MCF 10A (cell line): ENCODE measurements around the gene CTAGE9. TPM values are rescaled to one million over a fixed set of nuclear protein-coding genes. Genes with fewer than 3 reads are reported as not detected.

Experiments used
- BruUV-seq: library from RNA; stranded (reverse); fragments of 400-500 nt; replicated peaks from 2 replicates; lab custom pipeline; 2021; lab: Mats Ljungman, UMichigan
- CTCF ChIA-PET: fragments of 300-600 bp; sonication (Branson Sonifier 250); formaldehyde crosslinking; extraction: SDS; loops from one replicate; lab custom pipeline; 2021; ENCODE audit warnings: antibody characterized with exemption, inconsistent platforms; lab: Yijun Ruan, JAX
- POLR2A ChIA-PET: fragments of 300-600, 350-650 bp; sonication (Branson Sonifier 250); formaldehyde crosslinking; extraction: SDS; loops from one replicate; lab custom pipeline; 2020; ENCODE audit warnings: antibody characterized with exemption, inconsistent platforms; lab: Yijun Ruan, JAX
- DNase-seq: peaks from one replicate; pipeline ENCODE4 v3.0.0-alpha.2; 2018; ENCODE audit not compliant: unreplicated experiment
- H3K27ac Mint-ChIP-seq: one replicate; pipeline ENCODE4 v1.8.0; 2022; ENCODE audit warnings: mild to moderate bottlenecking, low read depth, mixed read lengths; ENCODE audit not compliant: unreplicated experiment
- H3K27me3 Mint-ChIP-seq: one replicate; pipeline ENCODE4 v1.8.0; 2022; ENCODE audit warnings: mixed read lengths; ENCODE audit not compliant: insufficient read depth, unreplicated experiment
- H3K36me3 Mint-ChIP-seq: one replicate; pipeline ENCODE4 v1.8.0; 2022; ENCODE audit warnings: mild to moderate bottlenecking, moderate library complexity, mixed read lengths; ENCODE audit not compliant: insufficient read depth, unreplicated experiment
- H3K4me1 Mint-ChIP-seq: one replicate; pipeline ENCODE4 v1.8.0; 2022; ENCODE audit warnings: mixed read lengths; ENCODE audit not compliant: insufficient read depth, unreplicated experiment
- H3K4me3 Mint-ChIP-seq: one replicate; pipeline ENCODE4 v1.8.0; 2022; ENCODE audit warnings: mild to moderate bottlenecking, moderate library complexity, mixed read lengths; ENCODE audit not compliant: unreplicated experiment
- H3K9me3 Mint-ChIP-seq: one replicate; pipeline ENCODE4 v1.8.0; 2022; ENCODE audit warnings: mixed read lengths; ENCODE audit not compliant: unreplicated experiment
- CTCF ChIP-seq: fragments of 200-600 bp; IDR thresholded peaks from one replicate; pipeline ENCODE4 v1.8.0; 2022; ENCODE audit warnings: antibody characterized with exemption, mild to moderate bottlenecking; ENCODE audit not compliant: unreplicated experiment
- intact Hi-C: fragments of 100-400 bp; cut with micrococcal nuclease; formaldehyde crosslinking; loops from 2 replicates; pipeline ENCODE4 v1.14.1; 2022
- total RNA-seq: library from RNA; stranded (reverse); gene quantifications from 2 replicates; pipeline ENCODE4 v1.2.3, GENCODE V29; 2022

Gene CTAGE9
- total RNA-seq, 1 experiment from 2014 or later, result not detected

DNA sequence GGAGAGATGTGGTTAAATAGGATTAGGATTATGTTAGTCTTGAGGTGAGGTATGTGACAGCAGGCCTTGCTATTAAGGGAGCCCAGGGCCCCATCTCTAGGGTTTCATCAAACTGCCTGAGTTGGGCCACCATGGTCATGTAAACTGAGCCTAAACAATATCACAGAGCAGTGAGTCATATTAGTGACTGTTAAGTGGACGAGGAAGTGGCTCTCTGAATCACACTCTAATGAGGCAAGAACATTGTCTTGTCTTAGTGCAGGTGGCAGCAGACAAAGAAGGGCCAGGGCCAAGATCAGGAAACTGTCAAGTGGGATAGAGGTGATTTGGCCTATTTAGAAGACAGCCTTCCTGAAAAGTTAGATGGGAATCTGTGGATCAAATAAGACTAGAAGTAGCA lies 50.6 kb downstream of the CTAGE9 start:
- CTCF ChIA-PET, result interaction anchor here (1.8 to 2.4 kb wide), 2 partner anchors 10 to 32 kb away, joined by 3 to 13 read pairs; partner anchors contain the start of gene MED23
- Mint-ChIP-seq H3K4me1 (peaks cover 8% of the 10 kb centered on the region), H3K4me3 (no peak overlapping the region)

More for the DNA sequence above, 50.6 kb downstream of the CTAGE9 start:
- no peaks in the 10 kb centered on the region for H3K9me3 Mint-ChIP-seq
- no peak overlapping the region for H3K27ac Mint-ChIP-seq
- no peak for TF ChIP-seq CTCF
- H3K27me3 Mint-ChIP-seq, result no peaks in the 10 kb centered on the region
- peak; percentile 52 for DNase-seq
- BruUV-seq, result no TSS peak
- no peaks in the 10 kb centered on the region for H3K36me3 Mint-ChIP-seq
- intact Hi-C loops, result no loop called here
- POLR2A ChIA-PET, result no interaction called here

Other genes starting within 250 kb of the CTAGE9 start
- not detected in 2 replicates for gene ARG1, start 137.8 kb downstream of the CTAGE9 start, total RNA-seq
- gene MED23, start 82.8 kb downstream of the CTAGE9 start, total RNA-seq, result 20.6 and 25.0 TPM in 2 replicates
- gene ENPP3, start 73.7 kb downstream of the CTAGE9 start, total RNA-seq, result not detected in 2 replicates
- gene OR2A4, start 9.6 kb downstream of the CTAGE9 start, total RNA-seq, result not detected in 2 replicates
- 1.4 and 2.8 TPM in 2 replicates for gene ENPP1, start 97.0 kb upstream of the CTAGE9 start, total RNA-seq
- 10.9 and 49.4 TPM in 2 replicates for gene CCN2, start 240.4 kb upstream of the CTAGE9 start, total RNA-seq